NCI-H2107 (cell line): Measurements from ENCODE around the gene MAML2.

ENCODE experiments used
- DNase-seq: peaks from one replicate; lab custom pipeline; 2025; lab: John Stamatoyannopoulos, UW

Gene MAML2

DNA sequence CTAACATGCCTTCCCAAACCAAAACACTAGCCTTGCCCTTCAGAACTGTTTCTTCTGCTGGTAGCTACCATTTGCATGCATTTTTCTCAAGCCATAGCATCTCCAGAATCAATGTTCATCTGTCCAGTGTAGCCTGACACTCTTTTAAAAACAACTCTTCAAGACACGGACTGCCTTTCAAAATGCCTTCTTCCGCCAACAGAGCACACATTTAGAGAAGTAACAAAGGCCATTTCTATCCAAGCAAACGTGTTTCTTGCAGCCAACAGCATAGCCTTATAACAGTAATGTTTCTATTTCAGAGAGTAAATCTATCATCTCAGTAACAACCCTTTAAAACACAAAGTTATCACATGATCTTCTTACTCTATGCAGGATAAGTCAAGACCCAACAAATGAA, 275.8 kb downstream of the MAML2 start:
- DNase-seq, result no peak

DNA sequence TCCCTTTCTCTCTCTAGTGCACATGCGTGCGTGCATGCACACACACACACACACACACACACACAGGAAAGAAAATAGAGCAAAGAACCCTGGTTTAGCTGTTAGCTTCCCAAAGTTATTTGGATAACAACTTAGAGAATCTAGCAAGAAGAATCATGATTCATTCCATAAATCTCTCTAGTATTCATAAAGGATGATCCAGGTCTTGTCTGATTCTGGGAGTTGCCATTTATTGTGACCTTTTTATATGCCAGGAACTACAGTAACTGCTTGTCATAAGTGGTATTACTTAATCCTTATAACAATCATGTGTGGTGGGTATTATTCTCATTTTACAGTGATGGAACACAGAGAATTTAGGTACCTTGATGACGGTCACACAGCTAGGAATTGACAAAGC, 277.6 kb downstream of the MAML2 start:
- no peak for DNase-seq

DNA sequence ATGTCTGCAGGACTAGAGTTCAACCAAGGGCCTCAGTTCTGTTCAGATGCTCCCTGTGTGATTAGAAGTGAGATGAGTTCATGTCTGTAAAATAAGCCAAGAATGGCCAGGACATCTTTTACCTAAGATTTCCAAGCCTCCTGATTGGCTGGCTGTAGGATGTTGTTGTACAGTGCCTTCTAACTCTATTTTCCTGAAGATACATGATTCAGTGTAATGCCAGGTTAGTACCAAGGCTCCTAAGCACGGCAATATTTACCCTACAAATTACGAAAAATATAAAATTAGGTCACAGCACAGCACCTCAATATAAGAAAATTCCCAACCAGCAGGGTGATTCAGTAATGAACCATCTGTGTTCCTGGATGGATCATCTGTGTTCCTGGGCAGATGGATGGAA, 279.1 kb downstream of the MAML2 start:
- no peak for DNase-seq

DNA sequence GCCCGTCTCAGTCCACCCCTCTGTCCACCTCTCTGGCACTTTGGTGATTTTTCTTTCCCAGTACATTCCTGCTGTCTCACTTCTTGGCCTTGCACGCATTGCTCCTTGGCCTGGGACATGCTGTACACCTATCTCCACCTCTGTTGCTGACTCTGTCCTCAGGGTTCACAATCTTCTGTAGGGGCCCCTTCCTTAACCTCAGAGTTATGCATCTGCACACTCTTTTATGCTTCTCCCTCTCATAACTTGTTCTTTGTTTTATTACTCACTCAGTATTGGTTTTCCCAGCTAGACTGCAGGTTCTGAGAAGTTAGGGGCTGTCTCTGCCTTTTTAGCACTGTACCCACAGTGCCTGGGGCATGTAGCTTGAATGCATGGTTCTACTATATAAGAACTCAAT, 279.9 kb downstream of the MAML2 start:
- DNase-seq, result no peak

DNA sequence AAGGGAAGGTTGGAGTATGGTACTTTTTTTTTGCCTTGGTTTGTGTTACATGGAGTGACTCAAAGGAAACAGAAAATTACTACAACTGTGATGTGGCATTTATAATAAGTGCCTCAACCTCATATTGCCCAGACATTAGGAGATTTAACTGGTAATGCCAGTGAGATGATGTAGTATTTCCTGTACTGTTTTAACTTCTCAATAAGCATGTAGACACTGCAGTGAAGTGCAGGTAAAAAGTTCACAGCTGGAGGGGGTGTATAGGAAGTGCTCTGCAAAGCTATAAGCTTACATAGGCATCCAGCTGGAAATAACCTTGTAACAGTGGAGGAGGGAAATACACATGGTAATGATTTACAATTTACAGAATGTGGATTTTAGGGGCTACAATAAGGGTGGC, 280.9 kb downstream of the MAML2 start:
- no peak for DNase-seq

DNA sequence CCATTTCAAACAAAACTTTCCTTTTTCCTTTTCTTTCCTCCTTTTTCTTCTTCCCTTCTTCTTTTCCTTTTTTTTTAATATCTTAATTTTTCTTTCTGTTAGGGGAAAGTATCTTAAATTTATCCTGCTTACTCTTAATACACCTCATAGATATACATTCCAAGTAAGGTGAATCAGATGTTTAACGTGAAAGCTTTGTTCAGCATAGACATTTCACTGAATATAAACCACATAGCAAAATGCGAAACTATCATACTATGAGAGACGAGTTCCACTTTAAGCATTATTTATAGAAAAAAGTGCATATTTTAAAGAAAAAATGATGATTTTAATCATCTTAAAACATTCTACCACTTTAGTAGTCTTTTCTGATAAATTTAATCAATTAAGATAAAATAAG, 281.3 kb downstream of the MAML2 start:
- DNase-seq, result no peak

DNA sequence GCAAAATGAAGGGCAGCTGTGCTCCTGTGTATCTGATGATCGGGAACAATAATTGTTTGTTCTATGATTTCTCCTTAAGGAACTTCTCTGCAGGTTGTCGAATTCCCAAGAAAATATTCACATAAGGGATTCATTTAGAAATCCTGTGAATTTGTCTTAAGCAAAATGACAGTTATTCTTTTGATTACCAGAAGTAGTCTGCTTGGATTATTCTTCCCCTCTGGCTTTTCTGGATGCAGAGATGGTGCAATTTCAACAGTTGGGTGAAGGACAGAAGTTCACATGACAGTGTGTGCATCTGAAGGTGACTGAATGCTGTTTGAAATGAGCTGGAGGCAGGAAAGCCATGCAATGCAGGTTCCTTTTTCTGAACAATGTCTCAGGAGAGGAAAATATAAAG, 281.9 kb downstream of the MAML2 start:
- DNase-seq, result no peak

DNA sequence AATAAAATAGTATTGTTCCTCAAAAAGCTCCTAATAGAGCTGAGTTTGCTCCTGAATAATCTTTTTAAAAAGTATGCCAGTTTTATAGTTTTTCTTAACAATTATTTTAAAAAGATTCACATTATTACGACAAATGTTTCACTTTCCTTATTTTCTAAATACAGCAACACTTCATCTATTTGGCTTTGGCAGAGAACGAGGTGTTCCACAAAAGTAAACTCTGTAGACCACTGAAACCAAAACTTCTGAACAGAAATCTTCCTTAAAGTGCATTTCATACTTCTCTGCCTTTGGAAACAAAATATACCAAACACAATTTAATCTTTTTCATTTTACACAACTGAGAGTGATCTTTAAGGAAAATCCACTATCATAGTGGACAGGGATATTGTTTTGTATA, 285.5 kb downstream of the MAML2 start:
- DNase-seq, result no peak

DNA sequence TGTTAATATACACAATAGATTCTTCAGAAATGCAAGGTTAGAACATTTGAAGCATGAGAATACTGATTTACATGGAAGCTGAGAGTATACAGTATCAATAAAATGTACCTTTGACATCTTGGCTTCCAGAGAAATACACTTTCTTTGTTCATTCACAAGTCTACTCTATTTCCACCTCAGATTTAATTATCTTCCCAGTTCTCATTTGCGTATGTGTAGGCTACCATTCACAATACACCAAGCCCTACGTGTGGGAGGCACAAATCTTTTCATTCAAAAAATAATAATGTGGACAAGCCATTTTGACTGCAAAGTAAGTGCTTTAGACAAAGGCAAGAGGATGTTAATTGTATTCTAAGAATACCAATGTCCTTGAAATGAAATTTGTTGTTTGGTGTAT, 286.4 kb downstream of the MAML2 start:
- DNase-seq, result no peak

DNA sequence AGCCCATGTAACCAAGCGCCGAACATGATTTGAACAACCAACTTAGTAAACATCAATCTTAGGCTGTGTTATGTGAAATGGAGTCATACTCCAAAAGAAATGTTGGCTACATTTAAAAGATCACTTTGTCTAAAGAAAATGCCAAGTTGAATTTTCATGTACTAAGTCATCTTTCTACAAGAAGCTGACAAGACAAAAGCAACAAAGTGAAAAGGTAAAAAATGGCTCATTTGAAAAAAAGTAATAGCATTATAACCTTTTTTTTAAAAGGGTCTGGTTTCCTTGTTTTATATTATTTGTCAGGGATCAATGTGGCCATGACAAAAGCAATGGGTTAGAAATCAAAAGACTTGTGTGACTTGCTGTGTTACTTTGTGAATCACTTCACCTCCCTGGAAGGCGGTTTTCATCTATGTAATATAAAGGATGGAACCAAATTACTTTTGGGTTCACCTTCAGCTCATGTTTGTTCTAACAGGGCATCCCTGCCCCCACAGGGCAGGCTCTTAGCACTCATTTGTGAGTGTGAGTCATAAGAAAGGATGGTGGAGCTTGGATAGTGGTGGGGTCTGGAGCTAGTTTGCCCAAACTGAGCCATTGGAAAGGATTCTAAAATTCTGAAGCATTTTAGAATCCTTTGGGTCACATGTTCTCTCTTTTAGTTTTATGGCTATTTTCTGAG, 287.1 kb downstream of the MAML2 start:
- DNase-seq, result no peak

DNA sequence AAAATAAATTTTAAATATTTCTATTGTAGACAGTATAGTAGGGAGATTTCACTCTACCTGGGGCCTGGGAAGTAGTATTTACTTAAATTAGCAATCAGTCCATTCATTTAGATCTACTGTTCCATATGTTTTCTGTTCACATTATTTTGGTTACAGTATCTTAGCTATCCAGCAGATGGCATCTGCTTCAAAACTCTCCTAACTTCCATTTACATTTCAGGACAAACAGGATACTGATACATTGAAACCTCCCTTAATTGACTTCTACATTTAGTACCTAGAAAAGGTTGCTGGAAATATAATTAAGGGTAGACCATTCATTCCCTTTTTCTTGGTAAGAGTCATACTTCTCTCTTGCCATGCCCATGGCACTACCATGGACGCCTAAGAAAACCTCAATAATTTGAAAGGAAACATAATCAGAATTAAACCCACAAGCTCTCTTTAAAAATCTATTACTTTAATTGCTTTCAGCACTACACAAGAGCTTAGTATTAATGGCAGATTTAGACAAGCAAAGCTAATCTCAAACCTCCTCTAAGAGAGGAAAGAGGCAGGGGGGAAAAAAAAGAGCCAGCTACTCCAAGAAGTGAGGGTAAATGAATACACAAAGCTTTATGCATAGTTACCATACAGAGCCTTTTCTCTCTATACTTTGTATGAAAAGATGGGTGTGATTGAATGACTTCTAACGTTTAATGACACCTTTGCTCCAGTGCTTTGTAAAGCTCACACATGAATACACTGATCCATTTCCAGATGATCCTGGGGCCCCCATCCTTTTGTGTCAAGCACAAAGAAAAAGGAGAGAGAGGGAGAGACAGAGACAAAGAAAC, 287.9 kb downstream of the MAML2 start:
- no peak for DNase-seq

DNA sequence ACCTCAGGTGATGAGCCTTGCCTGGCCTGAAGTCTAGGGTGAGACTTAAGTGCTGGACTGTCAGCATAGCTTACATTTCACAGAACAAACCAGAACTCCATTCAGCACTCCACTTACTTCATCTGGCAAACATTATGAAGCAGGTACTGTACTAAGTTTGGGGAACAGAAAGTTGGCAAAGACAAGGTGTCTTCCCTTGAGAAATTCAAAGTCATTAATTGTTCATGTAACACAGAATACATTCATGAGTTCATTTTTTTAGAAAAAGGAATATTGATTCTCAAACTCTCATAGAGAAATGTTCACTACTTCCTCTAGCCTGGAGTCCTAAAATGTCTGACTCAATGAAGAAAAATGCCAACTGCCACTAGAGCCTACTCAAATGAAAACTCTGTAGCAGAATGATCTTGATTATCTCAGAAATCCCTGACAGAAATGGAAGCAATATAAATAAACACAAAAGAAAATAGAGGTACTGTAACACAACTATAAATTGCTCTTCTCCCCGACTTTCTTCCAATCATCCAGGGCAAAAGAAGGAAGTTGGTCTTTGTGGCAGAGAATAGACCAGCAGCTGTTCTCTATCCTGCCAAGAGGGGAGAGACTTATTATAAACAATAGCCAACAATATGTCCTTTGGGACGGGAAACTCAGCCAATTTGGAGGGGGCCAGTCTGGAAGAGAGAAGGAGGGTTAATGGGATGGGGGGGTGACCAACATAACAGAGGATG, 289.9 kb downstream of the MAML2 start:
- DNase-seq, result no peak

DNA sequence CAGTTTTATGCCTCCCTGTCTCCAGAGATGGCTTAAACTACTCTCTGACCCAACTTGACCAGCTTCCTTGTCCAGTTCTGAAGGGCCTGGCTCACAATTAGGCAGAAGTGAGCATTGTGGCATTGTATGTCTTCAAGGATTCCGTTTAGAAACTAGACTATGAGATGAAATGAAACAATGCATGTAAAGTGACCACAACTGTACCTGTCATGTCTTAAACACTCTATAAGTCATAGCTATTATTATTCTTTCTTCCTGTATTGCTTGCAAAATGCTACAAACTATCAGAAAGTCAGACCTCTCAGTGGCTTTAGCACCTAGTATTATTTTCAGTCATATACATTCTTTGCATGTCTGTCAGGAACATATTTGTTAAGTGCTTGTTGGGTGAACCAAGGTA, 291.2 kb downstream of the MAML2 start:
- DNase-seq, result no peak

DNA sequence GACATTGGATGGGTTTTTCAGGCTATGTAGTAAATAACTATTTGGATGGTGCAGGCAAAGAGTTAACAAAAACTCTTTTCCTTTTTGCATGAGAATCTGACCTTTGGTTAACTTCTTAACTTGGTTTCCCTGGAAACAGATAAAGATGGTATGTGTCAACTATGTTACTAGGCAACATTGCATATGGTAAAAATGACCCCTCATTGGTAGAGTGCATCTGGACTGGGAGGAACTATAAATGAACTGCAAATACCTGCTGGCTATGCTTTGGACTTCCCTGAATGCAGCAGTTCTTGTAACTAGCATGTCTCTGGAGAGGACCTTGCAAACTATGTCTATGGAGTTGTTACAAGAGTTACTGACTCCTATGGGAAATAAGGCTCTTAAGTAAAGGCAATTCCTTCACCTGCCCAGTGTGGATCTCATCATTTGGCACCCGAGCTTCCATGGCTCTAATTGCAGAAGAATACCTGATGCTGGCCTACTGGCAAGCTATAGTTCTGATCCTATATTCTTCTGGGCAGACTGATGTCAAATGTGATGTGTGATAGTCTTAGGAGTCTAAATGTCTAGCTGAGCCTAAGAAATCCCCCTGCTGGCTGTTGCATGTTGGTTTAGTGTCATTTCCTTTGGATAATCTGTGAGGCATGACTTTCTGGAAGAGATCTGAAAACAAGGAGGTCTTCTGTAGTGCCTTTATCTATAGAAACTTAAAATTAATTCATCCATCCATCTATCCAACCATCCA, 292.4 kb downstream of the MAML2 start:
- DNase-seq, result no peak

DNA sequence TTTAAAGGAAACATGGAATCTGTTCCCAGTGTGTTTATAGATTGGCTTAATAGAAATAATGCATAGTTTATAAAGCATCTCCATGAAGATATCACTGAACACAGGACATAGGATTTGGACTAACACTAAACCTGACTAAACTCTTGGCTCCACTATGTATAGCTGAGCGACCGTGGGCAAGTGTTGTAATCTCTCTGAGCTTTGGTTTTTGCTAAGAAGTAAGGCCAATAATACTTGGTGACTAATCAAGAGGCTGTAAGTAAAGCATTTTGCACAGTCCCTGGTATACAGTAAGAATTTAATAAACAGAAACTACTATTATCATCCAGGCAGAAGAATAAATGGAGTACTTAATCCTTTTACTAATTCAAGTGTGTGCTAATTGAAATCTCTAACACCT, 293.6 kb downstream of the MAML2 start:
- DNase-seq, result no peak

DNA sequence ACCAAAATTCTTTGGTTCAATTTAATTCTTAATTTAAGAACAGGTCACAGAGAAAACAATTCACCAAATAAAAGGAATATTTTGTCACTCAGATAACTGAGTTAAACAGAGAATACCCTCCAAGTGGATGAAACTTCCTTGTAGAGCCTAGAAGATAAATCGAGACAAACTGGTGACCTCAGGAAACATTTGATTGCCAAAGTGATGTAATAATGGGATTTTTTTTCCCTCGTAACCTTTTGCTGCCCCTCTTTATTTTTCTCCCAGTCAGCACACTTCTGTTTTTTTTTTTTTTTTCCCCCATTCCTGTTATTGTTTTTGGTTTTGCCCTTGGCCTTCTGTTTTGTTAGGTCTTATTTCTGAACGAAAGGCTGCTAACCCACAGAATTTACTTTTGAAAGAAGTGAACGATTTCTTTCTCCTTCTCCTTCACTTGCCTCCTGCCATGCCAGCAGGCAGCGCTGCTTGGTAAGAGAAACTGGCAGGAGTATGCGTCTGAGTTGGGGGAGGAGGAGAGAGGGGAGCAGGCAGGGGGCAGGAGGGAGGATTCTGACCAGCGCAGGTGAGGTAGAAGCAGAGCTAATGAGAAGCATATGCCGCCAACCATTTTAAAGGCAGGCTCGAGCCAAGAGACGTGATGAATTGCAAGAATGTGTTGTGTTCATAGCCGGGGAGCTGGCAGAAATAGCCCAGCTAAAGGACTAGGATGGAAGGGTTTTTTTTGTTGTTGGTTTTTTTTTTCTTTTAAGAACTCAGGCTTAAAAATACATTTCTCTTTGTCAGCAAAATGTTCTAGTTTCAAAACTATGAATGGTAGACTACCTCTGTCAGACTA, 297.2 kb downstream of the MAML2 start:
- no peak for DNase-seq

DNA sequence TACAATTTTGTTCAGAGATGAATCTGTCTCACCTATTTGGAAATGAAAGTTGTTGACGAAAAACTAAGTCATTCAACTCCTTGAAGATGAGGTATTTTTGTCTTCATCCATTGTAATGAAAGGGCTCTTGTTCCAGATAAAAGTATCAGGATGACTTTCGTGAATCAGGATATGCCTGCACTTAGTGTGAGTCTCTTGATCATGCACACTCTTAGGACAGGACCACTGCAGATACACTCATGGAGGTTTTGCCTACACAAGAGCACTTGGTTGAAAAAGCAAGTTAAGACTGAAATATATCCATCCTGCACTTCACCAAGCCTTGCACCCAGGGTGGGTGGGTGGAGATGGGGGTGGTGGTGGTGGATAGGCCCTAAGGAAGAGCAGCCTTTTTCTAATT, 298.2 kb downstream of the MAML2 start:
- no peak for DNase-seq

DNA sequence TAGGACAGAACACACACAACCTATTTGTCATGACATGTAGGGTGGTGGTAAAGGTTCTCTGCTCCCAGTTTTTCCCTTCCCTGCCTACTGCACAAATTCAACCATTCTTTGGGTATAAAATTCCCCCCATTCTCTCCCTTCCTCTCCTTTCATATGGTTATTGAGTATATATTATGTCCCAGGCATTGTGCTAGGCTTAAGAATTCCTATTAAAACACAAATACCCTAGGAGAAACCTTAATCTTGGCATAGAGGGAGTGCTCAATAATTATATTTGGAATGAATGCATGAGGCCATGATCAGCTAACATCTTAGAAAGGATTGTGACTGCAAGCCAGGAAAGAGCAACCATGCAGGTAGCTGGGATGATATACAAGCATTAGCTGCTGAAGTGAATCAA, 298.7 kb downstream of the MAML2 start:
- DNase-seq, result no peak

DNA sequence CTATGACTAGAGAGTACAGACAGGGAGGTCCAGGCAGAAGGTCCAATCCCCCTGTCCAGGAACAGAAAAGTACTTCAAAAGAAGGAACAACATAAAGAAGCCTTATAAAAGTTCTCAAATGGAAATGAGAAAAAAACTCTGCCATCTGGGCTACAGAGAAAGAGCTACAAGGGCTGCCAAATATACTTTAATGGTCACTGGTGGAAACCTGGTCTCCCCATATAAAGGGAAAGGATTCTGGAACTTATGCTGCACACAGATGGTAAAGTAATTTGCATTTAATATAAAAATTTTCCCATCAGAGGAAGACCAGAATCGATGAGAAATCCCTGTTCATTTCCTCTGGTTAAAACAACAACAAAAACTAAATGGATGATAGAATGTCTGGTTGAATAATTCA, 299.7 kb downstream of the MAML2 start:
- DNase-seq, result no peak

DNA sequence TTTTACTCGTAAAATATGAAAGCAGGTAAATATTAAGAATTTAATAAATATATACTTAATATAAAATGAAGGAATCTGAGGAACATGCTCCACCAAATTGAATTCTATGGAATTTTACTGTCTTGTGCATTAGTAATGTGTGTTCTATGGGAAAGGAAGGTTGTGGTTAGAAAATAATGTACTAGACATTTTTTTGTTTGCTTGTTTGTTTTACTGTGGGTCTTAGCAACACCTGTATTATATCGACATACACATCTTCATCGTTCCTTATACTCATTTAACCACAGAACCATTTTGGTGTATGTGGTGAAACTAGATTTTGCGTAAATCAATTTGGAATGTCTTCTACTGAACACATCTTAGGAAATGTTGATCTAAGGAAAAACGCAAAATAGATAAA, 304.9 kb downstream of the MAML2 start:
- DNase-seq, result no peak

DNA sequence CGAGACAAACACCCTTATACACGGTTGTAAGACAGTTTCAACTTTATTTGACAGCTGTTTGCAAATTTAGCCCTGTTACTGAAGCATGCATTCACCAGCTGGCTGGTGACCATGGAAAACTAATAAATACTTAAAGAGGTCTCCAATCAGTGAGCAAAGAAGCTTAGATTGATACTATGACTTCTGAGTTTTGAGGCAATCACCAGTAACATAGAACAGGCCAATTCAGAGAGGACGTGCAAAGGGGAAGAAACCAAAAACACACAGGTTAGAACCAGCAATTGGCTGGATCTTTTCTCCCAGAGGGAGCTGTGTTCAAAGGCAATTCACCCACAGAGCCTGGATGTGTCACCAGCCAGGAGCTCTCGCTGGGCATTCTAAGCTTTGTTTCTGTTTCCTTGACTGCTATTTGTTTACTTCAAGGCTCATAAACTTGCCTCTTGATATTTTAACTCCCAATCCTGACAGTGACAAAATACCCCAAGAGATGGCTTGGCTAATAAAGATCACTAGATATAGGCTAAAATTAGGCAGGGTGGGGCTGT, 305.5 kb downstream of the MAML2 start:
- no peak for DNase-seq
